Thoracic aorta (tissue), 2 donors: ENCODE data around the gene THEM5. TPM values are rescaled to one million over a fixed set of nuclear protein-coding genes. Genes with fewer than 3 reads are reported as not detected.
"Not testable (repeated sequence)": the region's sequence is repeated elsewhere in the genome, so short reads cannot be mapped to it uniquely, and the experiment has no call there.

ENCODE experiments used
- ATAC-seq: fragments of 150-250 bp; one replicate; pipeline ENCODE4 v1.8.0; 2017; ENCODE audit warnings: low read depth; ENCODE audit not compliant: insufficient number of reproducible peaks, low FRiP score
- DNase-seq: peaks from one replicate; pipeline ENCODE4 v3.0.0-alpha.2; 2020; ENCODE audit warnings: low spot score
- H3K27ac ChIP-seq, 2 donors: fragments of 200-600 bp; sonication (generic); 1 replicate in 1 of 2; 2 replicates in 1 of 2; pipeline ENCODE4 v1.5.1; 2016; ENCODE audit warnings: mild to moderate bottlenecking in 2 of 2, moderate library complexity in 2 of 2
- H3K27me3 ChIP-seq: fragments of 200-600 bp; sonication (generic); replicated peaks from 2 replicates; pipeline ENCODE4 v1.6.0; 2016; ENCODE audit warnings: mild to moderate bottlenecking; ENCODE audit not compliant: insufficient read depth
- H3K36me3 ChIP-seq: fragments of 200-600 bp; sonication (generic); one replicate; pipeline ENCODE4 v1.5.1; 2016
- H3K4me1 ChIP-seq, 2 donors: fragments of 200-600 bp; sonication (generic); 1 replicate in 1 of 2; 2 replicates in 1 of 2; pipeline versions ENCODE4 v1.5.1 to v1.6.0; 2016; ENCODE audit warnings: low read depth in 2 of 2, mild to moderate bottlenecking in 1 of 2; ENCODE audit not compliant: control insufficient read depth in 1 of 2
- H3K4me3 ChIP-seq: fragments of 200-600 bp; sonication (generic); 2 replicates; pipeline ENCODE4 v1.5.1; 2016; ENCODE audit warnings: mild to moderate bottlenecking
- H3K9me3 ChIP-seq: fragments of 200-600 bp; sonication (generic); 2 replicates; pipeline ENCODE4 v1.5.1; 2016
- total RNA-seq, 2 donors: library from RNA; depleted of rRNA; stranded (reverse); fragments of >200 nt; gene quantifications; one replicate each; pipeline versions ENCODE4 v1.1.0 to v1.2.3, GENCODE V29; 2016
- TF ChIP-seq, protein P1 (sequence below): fragments of 200-600 bp; sonication (generic); IDR thresholded peaks from one replicate; pipeline ENCODE4 v1.5.1; 2019; ENCODE audit warnings: antibody characterized with exemption

THEM5 gene
- total RNA-seq, 2 donors from 2014 or later = not detected

DNA sequence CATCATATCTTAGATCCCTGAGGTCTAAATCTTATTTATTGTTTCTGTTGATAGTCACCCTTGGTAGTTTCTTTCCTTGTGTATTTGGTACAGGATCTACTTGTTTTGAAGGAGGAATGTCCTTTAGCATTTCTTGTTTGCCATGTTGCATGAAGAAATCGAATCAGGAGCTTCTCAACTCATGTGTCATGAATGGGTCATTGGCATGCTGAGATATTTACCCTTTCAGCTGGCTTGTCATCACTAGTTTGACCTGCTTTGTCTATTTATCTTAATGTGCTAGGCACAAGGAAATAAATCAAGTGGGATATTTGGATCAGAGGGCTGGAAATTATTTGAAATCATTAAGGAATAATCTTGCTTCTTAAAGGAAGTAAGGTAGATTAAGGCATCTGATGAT lies 32.0 kb upstream of the THEM5 start:
- DNase-seq (no peak), ATAC-seq (no peak)
- TF ChIP-seq, protein P1, sequence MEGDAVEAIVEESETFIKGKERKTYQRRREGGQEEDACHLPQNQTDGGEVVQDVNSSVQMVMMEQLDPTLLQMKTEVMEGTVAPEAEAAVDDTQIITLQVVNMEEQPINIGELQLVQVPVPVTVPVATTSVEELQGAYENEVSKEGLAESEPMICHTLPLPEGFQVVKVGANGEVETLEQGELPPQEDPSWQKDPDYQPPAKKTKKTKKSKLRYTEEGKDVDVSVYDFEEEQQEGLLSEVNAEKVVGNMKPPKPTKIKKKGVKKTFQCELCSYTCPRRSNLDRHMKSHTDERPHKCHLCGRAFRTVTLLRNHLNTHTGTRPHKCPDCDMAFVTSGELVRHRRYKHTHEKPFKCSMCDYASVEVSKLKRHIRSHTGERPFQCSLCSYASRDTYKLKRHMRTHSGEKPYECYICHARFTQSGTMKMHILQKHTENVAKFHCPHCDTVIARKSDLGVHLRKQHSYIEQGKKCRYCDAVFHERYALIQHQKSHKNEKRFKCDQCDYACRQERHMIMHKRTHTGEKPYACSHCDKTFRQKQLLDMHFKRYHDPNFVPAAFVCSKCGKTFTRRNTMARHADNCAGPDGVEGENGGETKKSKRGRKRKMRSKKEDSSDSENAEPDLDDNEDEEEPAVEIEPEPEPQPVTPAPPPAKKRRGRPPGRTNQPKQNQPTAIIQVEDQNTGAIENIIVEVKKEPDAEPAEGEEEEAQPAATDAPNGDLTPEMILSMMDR = no peak
- Histone ChIP-seq H3K4me1 (no peaks in the 10 kb centered on the region), H3K4me3 (no peak overlapping the region), H3K27me3 (no peaks in the 10 kb centered on the region), H3K27ac (no peak overlapping the region), H3K36me3 (no peaks in the 10 kb centered on the region), H3K9me3 (no peaks in the 10 kb centered on the region)

DNA sequence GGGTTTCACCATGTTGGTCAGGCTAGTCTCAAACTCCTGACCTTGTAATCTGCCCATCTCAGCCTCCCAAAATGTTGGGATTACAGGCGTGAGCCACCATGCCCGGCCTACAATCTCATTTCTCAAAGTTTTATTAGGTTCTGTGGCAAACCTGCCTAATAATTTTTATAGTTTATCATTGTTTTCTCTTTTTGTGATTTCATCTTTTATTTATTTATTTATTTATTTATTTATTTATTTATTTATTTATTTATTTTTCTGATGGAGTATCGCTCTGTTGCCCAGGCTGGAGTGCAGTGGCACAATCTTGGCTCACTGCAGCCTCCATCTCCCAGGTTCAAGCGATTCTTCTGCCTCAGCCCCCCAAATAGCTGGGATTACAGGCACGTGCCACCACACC lies 31.4 kb upstream of the THEM5 start:
- not testable (repeated sequence) for H3K27ac ChIP-seq, H3K4me3 ChIP-seq, DNase-seq, H3K9me3 ChIP-seq, H3K27me3 ChIP-seq, H3K36me3 ChIP-seq, ATAC-seq, H3K4me1 ChIP-seq

DNA sequence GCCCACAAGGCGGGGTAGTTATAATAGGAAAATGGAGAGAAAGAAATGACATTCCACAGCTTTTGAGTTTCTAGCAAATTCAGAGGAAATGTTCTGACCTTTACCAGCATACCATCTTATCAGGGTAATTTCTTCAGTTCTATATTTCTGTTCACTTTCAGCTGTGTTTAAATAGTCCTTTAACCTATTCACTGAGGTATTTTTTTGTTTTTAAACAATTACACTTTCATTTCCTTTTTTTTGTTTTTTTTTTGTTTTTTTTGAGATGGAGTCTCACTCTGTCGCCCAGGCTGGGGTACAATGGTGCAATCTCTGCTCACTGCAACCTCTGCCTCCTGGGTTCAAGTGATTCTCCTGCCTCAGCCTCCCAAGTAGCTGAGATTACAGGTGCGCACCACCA lies 30.9 kb upstream of the THEM5 start:
- not testable (repeated sequence) for DNase-seq, H3K4me3 ChIP-seq, H3K4me1 ChIP-seq, H3K27me3 ChIP-seq, H3K9me3 ChIP-seq, H3K36me3 ChIP-seq, H3K27ac ChIP-seq, ATAC-seq

DNA sequence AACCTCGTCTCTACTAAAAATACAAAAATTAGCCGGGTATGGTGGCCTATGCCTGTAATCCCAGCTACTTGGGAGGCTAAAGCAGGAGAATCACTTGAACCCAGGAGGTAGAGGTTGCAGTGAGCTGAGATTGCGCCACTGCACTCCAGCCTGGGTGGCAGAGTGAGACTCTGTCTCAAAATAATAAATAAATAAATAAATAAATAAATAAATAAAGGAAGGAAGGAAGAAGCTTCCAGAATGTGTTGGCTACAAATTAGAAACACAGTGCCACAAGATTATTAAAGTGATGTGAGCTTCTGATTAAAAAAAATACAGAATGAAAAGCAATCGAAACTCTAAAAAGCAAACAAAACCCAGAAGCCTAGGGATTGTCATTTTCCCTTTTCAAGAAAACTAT lies 30.4 kb upstream of the THEM5 start:
- not testable (repeated sequence) for ATAC-seq, H3K4me3 ChIP-seq, H3K9me3 ChIP-seq, H3K27ac ChIP-seq, H3K4me1 ChIP-seq, H3K27me3 ChIP-seq, DNase-seq, H3K36me3 ChIP-seq

DNA sequence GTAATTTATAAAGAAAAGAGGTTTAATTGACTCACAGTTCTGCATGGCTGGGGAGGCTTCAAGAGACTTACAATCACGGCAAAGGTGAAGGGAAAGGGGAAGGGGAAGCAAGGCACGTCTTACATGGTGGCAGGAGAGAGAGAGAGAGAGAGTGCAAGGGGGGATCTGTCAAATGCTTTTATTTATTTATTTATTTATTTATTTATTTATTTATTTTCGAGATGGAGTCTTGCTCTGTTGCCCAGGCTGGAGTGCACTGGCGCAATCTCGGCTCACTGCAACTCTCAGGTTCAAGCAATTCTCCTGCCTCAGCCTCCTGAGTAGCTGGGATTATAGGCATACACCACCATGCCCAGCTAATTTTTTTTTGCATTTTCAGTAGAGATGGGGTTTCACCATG lies 29.4 kb upstream of the THEM5 start:
- not testable (repeated sequence) for H3K27me3 ChIP-seq, ATAC-seq, H3K9me3 ChIP-seq, DNase-seq, H3K27ac ChIP-seq, H3K4me3 ChIP-seq, H3K4me1 ChIP-seq, H3K36me3 ChIP-seq

DNA sequence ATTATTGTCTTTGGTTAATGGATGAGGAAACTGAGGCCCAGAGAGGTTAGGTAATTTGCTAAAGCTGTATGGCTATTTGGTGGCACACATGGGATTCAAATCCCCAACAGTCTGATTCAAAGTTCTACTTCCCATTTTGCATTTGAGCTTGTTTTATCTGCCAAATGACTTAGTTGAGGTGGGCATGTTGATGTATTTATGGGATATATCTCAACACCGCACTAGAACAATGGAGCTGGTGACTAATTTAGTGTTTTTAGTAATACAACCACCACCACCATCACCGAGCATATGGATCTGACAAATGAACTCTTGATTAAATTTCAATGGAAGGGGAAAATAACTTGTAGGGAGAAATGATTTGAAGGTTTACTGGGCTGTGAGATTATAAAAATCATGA lies 29.0 kb upstream of the THEM5 start:
- no peaks in the 10 kb centered on the region for H3K36me3 ChIP-seq
- no peak for ATAC-seq
- no peak overlapping the region for H3K27ac ChIP-seq
- H3K4me1 ChIP-seq = no peaks in the 10 kb centered on the region
- TF ChIP-seq, protein P1 = no peak
- no peak overlapping the region for H3K4me3 ChIP-seq
- no peak for DNase-seq
- no peaks in the 10 kb centered on the region for H3K9me3 ChIP-seq
- no peaks in the 10 kb centered on the region for H3K27me3 ChIP-seq

DNA sequence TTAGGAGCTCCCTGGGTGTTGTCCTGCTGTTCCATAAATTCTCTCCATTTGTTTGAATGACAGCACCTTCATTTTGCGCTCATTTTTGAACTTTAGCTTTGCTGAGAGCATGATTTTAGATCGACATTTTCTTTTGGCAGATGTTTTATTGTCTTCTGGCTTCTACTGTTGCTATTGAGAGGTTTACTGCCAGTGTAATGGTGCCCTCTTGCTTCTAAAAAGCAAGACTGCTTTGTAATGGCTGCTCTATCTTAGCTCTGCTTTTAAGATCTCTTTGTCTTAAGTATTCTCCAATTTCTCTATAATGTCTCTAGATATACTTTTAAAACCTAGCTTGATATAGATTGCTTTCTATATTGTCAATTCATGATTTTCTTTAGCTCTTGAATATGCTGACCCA lies 28.0 kb upstream of the THEM5 start:
- H3K4me1 ChIP-seq = no peaks in the 10 kb centered on the region
- DNase-seq = no peak
- H3K27me3 ChIP-seq = no peaks in the 10 kb centered on the region
- H3K9me3 ChIP-seq = no peaks in the 10 kb centered on the region
- TF ChIP-seq, protein P1 = no peak
- H3K4me3 ChIP-seq = no peak overlapping the region
- H3K36me3 ChIP-seq = no peaks in the 10 kb centered on the region
- no peak overlapping the region for H3K27ac ChIP-seq
- no peak for ATAC-seq
